ENCODE measurements around the gene KRT7. TPM values are rescaled to one million over a fixed set of nuclear protein-coding genes. Genes with fewer than 3 reads are reported as not detected.

The KRT7 gene
- total RNA-seq, 4 donors from 2014 or later: 0.47 to 78.7 (median 4.3) TPM

DNA sequence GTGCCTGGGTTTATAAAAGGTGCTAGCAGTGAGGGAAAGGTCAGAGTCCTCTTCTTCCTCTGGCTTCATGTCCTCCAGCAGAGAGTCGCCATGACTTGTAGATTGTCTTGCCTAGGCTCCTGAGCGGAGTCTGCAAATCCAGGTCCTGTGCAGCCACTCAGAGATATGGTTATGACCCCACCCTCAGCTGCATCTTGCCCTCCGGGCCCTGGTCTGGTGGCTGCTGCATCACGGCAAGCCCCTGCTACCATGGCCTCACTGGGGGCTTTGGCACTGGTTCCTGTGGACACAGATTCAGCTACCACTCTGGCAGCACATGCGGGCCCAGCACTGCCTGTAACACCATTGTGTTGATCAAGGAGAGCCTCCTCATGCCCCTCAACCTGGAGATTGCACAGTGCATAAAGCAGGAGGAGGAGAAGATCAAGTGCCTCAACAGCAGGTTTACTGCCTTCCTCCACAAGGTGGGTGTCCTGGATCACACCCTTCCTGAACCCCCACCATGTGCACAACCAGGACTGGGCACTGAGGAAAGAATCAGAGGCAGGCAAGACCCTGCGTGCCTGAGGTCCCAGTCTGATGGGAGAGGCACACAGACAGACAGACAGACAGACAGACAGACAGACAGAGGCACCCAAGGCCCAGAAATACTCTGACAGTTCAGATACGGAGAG lies 30.9 kb downstream of the KRT7 start:
- Histone ChIP-seq H3K9me3 (no peaks in the 10 kb centered on the region), H3K27me3 (peaks cover 24% of the 10 kb centered on the region), H3K36me3 (no peaks in the 10 kb centered on the region), H3K4me3 (no peak overlapping the region), H3K27ac (no peak overlapping the region), H3K4me1 (no peaks in the 10 kb centered on the region)
- WGBS, 2 donors (ENCODE audit: low coverage in 1 of 2): 80 to 88% methylated on average over 4 to 5 of the region's 7 CpGs
- TF ChIP-seq EP300 (IDR thresholded peaks at IDR 0.05) (no peak), POLR2AphosphoS5 (IDR thresholded peaks at IDR 0.05) (no peak), POLR2A (IDR thresholded peaks at IDR 0.05) (no peak)
- TF ChIP-seq, protein P1, sequence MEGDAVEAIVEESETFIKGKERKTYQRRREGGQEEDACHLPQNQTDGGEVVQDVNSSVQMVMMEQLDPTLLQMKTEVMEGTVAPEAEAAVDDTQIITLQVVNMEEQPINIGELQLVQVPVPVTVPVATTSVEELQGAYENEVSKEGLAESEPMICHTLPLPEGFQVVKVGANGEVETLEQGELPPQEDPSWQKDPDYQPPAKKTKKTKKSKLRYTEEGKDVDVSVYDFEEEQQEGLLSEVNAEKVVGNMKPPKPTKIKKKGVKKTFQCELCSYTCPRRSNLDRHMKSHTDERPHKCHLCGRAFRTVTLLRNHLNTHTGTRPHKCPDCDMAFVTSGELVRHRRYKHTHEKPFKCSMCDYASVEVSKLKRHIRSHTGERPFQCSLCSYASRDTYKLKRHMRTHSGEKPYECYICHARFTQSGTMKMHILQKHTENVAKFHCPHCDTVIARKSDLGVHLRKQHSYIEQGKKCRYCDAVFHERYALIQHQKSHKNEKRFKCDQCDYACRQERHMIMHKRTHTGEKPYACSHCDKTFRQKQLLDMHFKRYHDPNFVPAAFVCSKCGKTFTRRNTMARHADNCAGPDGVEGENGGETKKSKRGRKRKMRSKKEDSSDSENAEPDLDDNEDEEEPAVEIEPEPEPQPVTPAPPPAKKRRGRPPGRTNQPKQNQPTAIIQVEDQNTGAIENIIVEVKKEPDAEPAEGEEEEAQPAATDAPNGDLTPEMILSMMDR (IDR thresholded peaks at IDR 0.05): no peak
- no peak for ATAC-seq

DNA sequence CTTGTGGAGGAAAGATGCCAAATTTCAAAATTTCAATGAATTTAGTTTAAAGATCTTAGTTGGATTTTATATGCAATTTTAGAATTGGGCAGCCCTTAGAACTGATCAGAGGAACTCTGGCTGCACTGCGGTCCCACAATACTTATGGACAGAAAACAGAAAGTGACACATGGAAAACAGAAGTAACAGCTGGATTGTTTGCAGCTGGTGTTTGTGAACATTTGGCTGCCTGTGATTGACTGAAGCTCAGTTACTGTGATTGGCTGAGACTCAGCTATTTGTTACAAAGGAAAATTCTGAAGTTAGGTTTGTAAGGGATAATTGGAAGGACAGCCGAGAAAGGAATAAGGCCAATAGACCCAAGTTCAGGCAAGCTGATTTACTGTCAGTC lies 31.4 kb downstream of the KRT7 start:
- ATAC-seq: no peak
- Histone ChIP-seq H3K36me3 (no peaks in the 10 kb centered on the region), H3K27ac (no peak overlapping the region), H3K9me3 (no peaks in the 10 kb centered on the region), H3K4me1 (no peaks in the 10 kb centered on the region), H3K27me3 (peaks cover 21% of the 10 kb centered on the region), H3K4me3 (no peak overlapping the region)
- no peak for TF ChIP-seq POLR2AphosphoS5 (IDR thresholded peaks at IDR 0.05)
- 50 to 76% methylated on average over 2 of the region's 2 CpGs for WGBS, 2 donors (ENCODE audit: low coverage in 1 of 2)

DNA sequence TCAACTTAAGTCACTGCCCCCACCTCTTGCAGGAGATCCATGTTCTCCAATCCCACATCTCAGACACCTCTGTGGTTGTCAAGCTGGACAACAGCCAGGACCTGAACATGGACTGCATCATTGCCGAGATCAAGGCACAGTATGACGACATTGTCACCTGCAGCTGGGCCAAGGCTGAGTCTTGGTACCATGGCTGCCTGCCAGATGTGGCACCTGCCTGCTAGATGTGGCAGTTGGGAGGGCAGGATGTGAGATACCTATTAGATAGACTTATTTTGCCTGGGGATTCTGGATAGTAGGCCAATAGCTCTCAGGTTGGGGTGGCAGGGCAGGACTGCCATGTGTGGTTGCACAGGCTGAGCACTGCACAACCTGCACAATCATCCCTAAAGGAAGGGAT lies 33.5 kb downstream of the KRT7 start:
- Histone ChIP-seq H3K27me3 (peaks cover 33% of the 10 kb centered on the region), H3K9me3 (no peaks in the 10 kb centered on the region), H3K36me3 (no peaks in the 10 kb centered on the region), H3K4me3 (no peak overlapping the region), H3K4me1 (no peaks in the 10 kb centered on the region), H3K27ac (no peak overlapping the region)
- 86 to 100% methylated on average over 1 of the region's 2 CpGs for WGBS, 2 donors (ENCODE audit: low coverage in 1 of 2)
- TF ChIP-seq POLR2A (IDR thresholded peaks at IDR 0.05) (no peak), POLR2AphosphoS5 (IDR thresholded peaks at IDR 0.05) (no peak), EP300 (IDR thresholded peaks at IDR 0.05) (no peak)
- TF ChIP-seq, protein P1 (IDR thresholded peaks at IDR 0.05): no peak
- no peak for ATAC-seq

DNA sequence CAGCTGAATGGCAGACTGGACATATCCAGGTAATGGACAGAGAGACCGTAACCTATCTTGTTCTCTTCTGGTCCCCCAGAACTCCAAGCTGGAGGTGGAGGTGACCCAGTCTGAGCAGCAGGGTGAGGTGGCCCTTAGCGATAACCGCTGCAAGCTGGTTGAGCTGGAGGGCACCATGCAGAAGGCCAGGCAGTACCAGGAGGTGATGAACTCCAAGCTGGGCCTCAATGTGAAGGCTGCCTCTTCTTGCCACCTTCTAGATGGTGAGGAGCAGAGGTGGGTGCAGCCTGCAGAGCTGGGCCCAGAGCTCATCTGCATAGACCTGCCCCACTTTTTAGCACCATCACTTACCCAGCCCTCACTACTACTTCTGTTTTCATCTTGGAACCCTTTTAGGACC lies 34.2 kb downstream of the KRT7 start:
- Histone ChIP-seq H3K4me1 (no peaks in the 10 kb centered on the region), H3K27me3 (peaks cover 27% of the 10 kb centered on the region), H3K9me3 (no peaks in the 10 kb centered on the region), H3K36me3 (no peaks in the 10 kb centered on the region), H3K27ac (no peak overlapping the region), H3K4me3 (no peak overlapping the region)
- no CpG with 5 or more reads among the region's 3 CpGs for WGBS, 2 donors (ENCODE audit: low coverage in 1 of 2)
- TF ChIP-seq POLR2A (IDR thresholded peaks at IDR 0.05) (no peak), POLR2AphosphoS5 (IDR thresholded peaks at IDR 0.05) (no peak), EP300 (IDR thresholded peaks at IDR 0.05) (no peak)
- TF ChIP-seq, protein P1 (IDR thresholded peaks at IDR 0.05): no peak
- no peak for ATAC-seq

DNA sequence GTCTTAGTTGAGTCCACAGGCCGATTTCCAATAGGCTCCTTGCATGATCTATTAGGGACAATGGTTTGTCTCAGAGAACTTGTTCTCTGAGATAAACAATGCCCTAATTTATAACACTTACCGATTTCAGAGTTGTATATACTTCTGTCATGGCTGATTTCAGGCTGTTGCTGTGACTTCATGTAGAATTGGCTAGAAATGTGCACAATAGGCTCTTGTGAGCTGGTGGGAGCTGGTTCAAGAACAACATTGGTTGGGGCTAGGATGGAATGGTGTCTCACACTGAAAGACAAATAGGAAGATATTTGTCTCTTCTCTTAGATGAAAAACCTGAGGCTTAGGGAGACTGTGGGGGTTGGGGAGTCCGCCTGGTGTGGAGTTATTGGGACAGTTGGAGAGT lies 34.7 kb downstream of the KRT7 start:
- WGBS, 2 donors (ENCODE audit: low coverage in 1 of 2): 61 to 70% methylated on average over 2 to 3 of the region's 3 CpGs
- ATAC-seq: no peak
- no peak overlapping the region for H3K27ac ChIP-seq
- no peak for TF ChIP-seq POLR2A (IDR thresholded peaks at IDR 0.05)
- no peak for TF ChIP-seq EP300 (IDR thresholded peaks at IDR 0.05)
- TF ChIP-seq, protein P1 (IDR thresholded peaks at IDR 0.05): no peak
- TF ChIP-seq POLR2AphosphoS5 (IDR thresholded peaks at IDR 0.05): no peak
- H3K9me3 ChIP-seq: no peaks in the 10 kb centered on the region
- H3K4me1 ChIP-seq: no peaks in the 10 kb centered on the region
- H3K27me3 ChIP-seq: peaks cover 22% of the 10 kb centered on the region
- no peak overlapping the region for H3K4me3 ChIP-seq
- no peaks in the 10 kb centered on the region for H3K36me3 ChIP-seq

Data from gastroesophageal sphincter (tissue), 4 donors.